Measurements from ENCODE around the gene DTNB. TPM values are rescaled to one million over a fixed set of nuclear protein-coding genes. Genes with fewer than 3 reads are reported as not detected.

DTNB gene
- total RNA-seq, 1 donor from 2014 or later = 3.3 TPM

GRCh38 chr2:25453199-25453905, 220.0 kb downstream of the DTNB start:
- intact Hi-C loops (cut with DNase I) = no loop called here
- DNase-seq (ENCODE audit: missing footprints) = no peak
- no peak for ATAC-seq

- DNase-seq (ENCODE audit: missing footprints) = no peak
- intact Hi-C loops (cut with DNase I) = no loop called here
- ATAC-seq = no peak
Observed at GRCh38 chr2:25448808-25449207, 224.6 kb downstream of the DTNB start.

GRCh38 chr2:25447018-25447417, 226.4 kb downstream of the DTNB start:
- DNase-seq (ENCODE audit: missing footprints) (no peak), ATAC-seq (no peak)
- intact Hi-C loops (cut with DNase I) = no loop called here

GRCh38 chr2:25446122-25446521, 227.3 kb downstream of the DTNB start:
- intact Hi-C loops (cut with DNase I) = no loop called here
- ATAC-seq (no peak), DNase-seq (ENCODE audit: missing footprints) (no peak)

GRCh38 chr2:25445464-25445863, 227.9 kb downstream of the DTNB start:
- DNase-seq (ENCODE audit: missing footprints) (no peak), ATAC-seq (no peak)
- intact Hi-C loops (cut with DNase I) = no loop called here

- intact Hi-C loops (cut with DNase I) = no loop called here
- DNase-seq (ENCODE audit: missing footprints) (no peak), ATAC-seq (no peak)
Observed at GRCh38 chr2:25444608-25445270, 228.6 kb downstream of the DTNB start.

GRCh38 chr2:25443766-25444165, 229.6 kb downstream of the DTNB start:
- no peak for DNase-seq (ENCODE audit: missing footprints)
- intact Hi-C loops (cut with DNase I) = no loop called here
- ATAC-seq = no peak

GRCh38 chr2:25441353-25441752, 232.0 kb downstream of the DTNB start:
- intact Hi-C loops (cut with DNase I) = no loop called here
- ATAC-seq (no peak), DNase-seq (ENCODE audit: missing footprints) (no peak)

GRCh38 chr2:25438793-25439192, 234.6 kb downstream of the DTNB start:
- ATAC-seq (no peak), DNase-seq (ENCODE audit: missing footprints) (no peak)
- intact Hi-C loops (cut with DNase I) = no loop called here

- ATAC-seq (no peak), DNase-seq (ENCODE audit: missing footprints) (no peak)
- intact Hi-C loops (cut with DNase I) = no loop called here
Observed at GRCh38 chr2:25437881-25438662, 235.3 kb downstream of the DTNB start.

- intact Hi-C loops (cut with DNase I) = no loop called here
- no peak for ATAC-seq
Observed at GRCh38 chr2:25435421-25435820, 238.0 kb downstream of the DTNB start.

GRCh38 chr2:25431604-25432003, 241.8 kb downstream of the DTNB start:
- no peak for DNase-seq (ENCODE audit: missing footprints)
- intact Hi-C loops (cut with DNase I) = no loop called here
- ATAC-seq = no peak

More at GRCh38 chr2:25435421-25435820, 238.0 kb downstream of the DTNB start:
- DNase-seq (ENCODE audit: missing footprints) = no peak

GRCh38 chr2:25430556-25430955, 242.8 kb downstream of the DTNB start:
- DNase-seq (ENCODE audit: missing footprints) (no peak), ATAC-seq (no peak)
- intact Hi-C loops (cut with DNase I) = no loop called here

- ATAC-seq (no peak), DNase-seq (ENCODE audit: missing footprints) (no peak)
- intact Hi-C loops (cut with DNase I) = no loop called here
Observed at GRCh38 chr2:25426326-25426725, 247.1 kb downstream of the DTNB start.

- ATAC-seq = no peak
- no peak for DNase-seq (ENCODE audit: missing footprints)
- intact Hi-C loops (cut with DNase I) = no loop called here
Observed at GRCh38 chr2:25424426-25425028, 248.8 kb downstream of the DTNB start.

- DNase-seq (ENCODE audit: missing footprints) (no peak), ATAC-seq (no peak)
- intact Hi-C loops (cut with DNase I) = no loop called here
Observed at GRCh38 chr2:25421820-25422411, 251.5 kb downstream of the DTNB start.

- DNase-seq (ENCODE audit: missing footprints) = no peak
- ATAC-seq = no peak
- intact Hi-C loops (cut with DNase I) = no loop called here
Observed at GRCh38 chr2:25421289-25421688, 252.1 kb downstream of the DTNB start.

GRCh38 chr2:25420820-25421237, 252.5 kb downstream of the DTNB start:
- ATAC-seq (peak; percentile 48), DNase-seq (ENCODE audit: missing footprints) (no peak)
- intact Hi-C loops (cut with DNase I) = no loop called here

- DNase-seq (ENCODE audit: missing footprints) (no peak), ATAC-seq (no peak)
- intact Hi-C loops (cut with DNase I) = no loop called here
Observed at GRCh38 chr2:25419678-25420242, 253.6 kb downstream of the DTNB start.
